ENCODE measurements around the gene FDX1.

FDX1 gene

GRCh38 chr11:110452720-110453119 lies 23.0 kb downstream of the FDX1 start:
- intact Hi-C loops (cut with DNase I) = loop anchor here (10.0 kb wide), 1 partner anchor 992 kb away; no protein-coding TSS in a partner anchor
- DNase-seq = no peak

- no peak for DNase-seq
- intact Hi-C loops (cut with DNase I) = loop anchor here (10.0 kb wide), 1 partner anchor 991 kb away; no protein-coding TSS in a partner anchor
These were observed 24.1 kb downstream of the FDX1 start for GRCh38 chr11:110453684-110454354.

GRCh38 chr11:110454609-110455008 lies 24.9 kb downstream of the FDX1 start:
- intact Hi-C loops (cut with DNase I) = loop anchor here (10.0 kb wide), 1 partner anchor 990 kb away; no protein-coding TSS in a partner anchor

GRCh38 chr11:110455718-110456117 lies 26.0 kb downstream of the FDX1 start:
- intact Hi-C loops (cut with DNase I) = loop anchor here (10.0 kb wide), 1 partner anchor 989 kb away; no protein-coding TSS in a partner anchor
- no peak for DNase-seq

More at GRCh38 chr11:110454609-110455008, 24.9 kb downstream of the FDX1 start:
- DNase-seq = no peak

GRCh38 chr11:110463153-110463552 lies 33.4 kb downstream of the FDX1 start:
- intact Hi-C loops (cut with DNase I) = loop anchor here (10.0 kb wide), 1 partner anchor 772 kb away; no protein-coding TSS in a partner anchor
- peak; percentile 53 to 90 (median 79) for DNase-seq

GRCh38 chr11:110465231-110465630 lies 35.5 kb downstream of the FDX1 start:
- intact Hi-C loops (cut with DNase I) = loop anchor here (10.0 kb wide), 1 partner anchor 770 kb away; no protein-coding TSS in a partner anchor

GRCh38 chr11:110467556-110467955 lies 37.8 kb downstream of the FDX1 start:
- intact Hi-C loops (cut with DNase I) = loop anchor here (10.0 kb wide), 1 partner anchor 767 kb away; no protein-coding TSS in a partner anchor
- no peak for DNase-seq

More at GRCh38 chr11:110465231-110465630, 35.5 kb downstream of the FDX1 start:
- no peak for DNase-seq

GRCh38 chr11:110468121-110468520 lies 38.4 kb downstream of the FDX1 start:
- intact Hi-C loops (cut with DNase I) = loop anchor here (10.0 kb wide), 1 partner anchor 767 kb away; no protein-coding TSS in a partner anchor
- no peak for DNase-seq

GRCh38 chr11:110469127-110469526 lies 39.4 kb downstream of the FDX1 start:
- no peak for DNase-seq
- intact Hi-C loops (cut with DNase I) = loop anchor here (10.0 kb wide), 1 partner anchor 766 kb away; no protein-coding TSS in a partner anchor

GRCh38 chr11:110470716-110471115 lies 41.0 kb downstream of the FDX1 start:
- no peak for DNase-seq
- intact Hi-C loops (cut with DNase I) = no loop called here

GRCh38 chr11:110471371-110471770 lies 41.6 kb downstream of the FDX1 start:
- intact Hi-C loops (cut with DNase I) = no loop called here

GRCh38 chr11:110472858-110473257 lies 43.1 kb downstream of the FDX1 start:
- peak in 1 of 42 donors; percentile 35 for DNase-seq
- intact Hi-C loops (cut with DNase I) = no loop called here

More at GRCh38 chr11:110471371-110471770, 41.6 kb downstream of the FDX1 start:
- no peak for DNase-seq

- peak in 14 of 42 donors; percentile 24 to 69 (median 38) for DNase-seq
- intact Hi-C loops (cut with DNase I) = no loop called here
These were observed 44.0 kb downstream of the FDX1 start for GRCh38 chr11:110473706-110474105.

- intact Hi-C loops (cut with DNase I) = no loop called here
- no peak for DNase-seq
These were observed 44.8 kb downstream of the FDX1 start for GRCh38 chr11:110474578-110474977.

GRCh38 chr11:110475671-110476070 lies 45.9 kb downstream of the FDX1 start:
- intact Hi-C loops (cut with DNase I) = no loop called here
- peak in 1 of 42 donors; percentile 37 for DNase-seq

- intact Hi-C loops (cut with DNase I) = no loop called here
- DNase-seq = peak in 2 of 42 donors; percentile 43 to 46
These were observed 48.7 kb downstream of the FDX1 start for GRCh38 chr11:110478410-110478809.

GRCh38 chr11:110479108-110480101 lies 49.7 kb downstream of the FDX1 start:
- intact Hi-C loops (cut with DNase I) = no loop called here
- peak in 16 of 42 donors; percentile 16 to 76 (median 54) for DNase-seq

- DNase-seq = no peak
- intact Hi-C loops (cut with DNase I) = no loop called here
These were observed 51.8 kb downstream of the FDX1 start for GRCh38 chr11:110481523-110481922.

GRCh38 chr11:110486156-110486555 lies 56.4 kb downstream of the FDX1 start:
- no peak for DNase-seq
- intact Hi-C loops (cut with DNase I) = no loop called here
